CD4-positive, alpha-beta memory T cell (primary cell): ENCODE data around the gene RAPGEF4. TPM values are rescaled to one million over a fixed set of nuclear protein-coding genes. Genes with fewer than 3 reads are reported as not detected.

ENCODE experiments used
- CTCF ChIA-PET: fragments of 350-600 bp; sonication (Branson Sonifier 250); formaldehyde crosslinking; loops from one replicate; lab custom pipeline; 2021; ENCODE audit warnings: inconsistent platforms; ENCODE audit not compliant: partially characterized antibody; lab: Charles Lee
- POLR2A ChIA-PET: fragments of 350-600 bp; sonication (Branson Sonifier 250); formaldehyde crosslinking; loops from one replicate; lab custom pipeline; 2021; ENCODE audit not compliant: partially characterized antibody; lab: Charles Lee
- DNase-seq, 5 donors: peaks; one replicate each; pipeline versions ENCODE4 v3.0.0 to v3.0.0-alpha.2; 2020 to 2022; ENCODE audit warnings: mixed read lengths in 1 of 5
- H3K27ac ChIP-seq: one replicate; pipeline ENCODE4 v1.7.0; 2013; ENCODE audit warnings: low read depth, low read length
- H3K27me3 ChIP-seq: 2 replicates; pipeline ENCODE4 v1.7.0; 2013; ENCODE audit warnings: mild to moderate bottlenecking, low read length, moderate library complexity; ENCODE audit not compliant: insufficient read depth
- H3K36me3 ChIP-seq: 2 replicates; pipeline ENCODE4 v1.7.0; 2013; ENCODE audit warnings: mild to moderate bottlenecking, low read length, moderate library complexity; ENCODE audit not compliant: insufficient read depth
- H3K4me1 ChIP-seq: 2 replicates; pipeline ENCODE4 v1.7.0; 2013; ENCODE audit warnings: mild to moderate bottlenecking, low read length, moderate library complexity; ENCODE audit not compliant: insufficient read depth
- H3K4me3 ChIP-seq, 2 donors: one replicate each; pipeline ENCODE4 v1.7.0; 2013; ENCODE audit warnings: low read length in 2 of 2, mild to moderate bottlenecking in 1 of 2
- H3K9me3 ChIP-seq, 2 donors: one replicate each; pipeline ENCODE4 v1.7.0; 2013; ENCODE audit warnings: low read length in 2 of 2, control low read depth in 1 of 2; ENCODE audit not compliant: control insufficient read depth in 1 of 2
- H3K27ac Mint-ChIP-seq, 7 donors: one replicate each; pipeline ENCODE4 v1.8.0; 2020 to 2021; ENCODE audit warnings: mixed read lengths in 7 of 7, mild to moderate bottlenecking in 6 of 7, inconsistent platforms in 3 of 7, moderate library complexity in 3 of 7
- H3K27me3 Mint-ChIP-seq, 2 donors: one replicate each; pipeline ENCODE4 v1.8.0; 2020 to 2021; ENCODE audit warnings: mixed read lengths in 2 of 2
- H3K36me3 Mint-ChIP-seq, 2 donors: one replicate each; pipeline ENCODE4 v1.8.0; 2020 to 2021; ENCODE audit warnings: mixed read lengths in 2 of 2, inconsistent platforms in 1 of 2, mild to moderate bottlenecking in 1 of 2
- H3K4me1 Mint-ChIP-seq, 4 donors: one replicate each; pipeline ENCODE4 v1.8.0; 2020 to 2021; ENCODE audit warnings: mixed read lengths in 4 of 4, mild to moderate bottlenecking in 1 of 4
- H3K4me3 Mint-ChIP-seq, 8 donors: one replicate each; pipeline ENCODE4 v1.8.0; 2020 to 2021; ENCODE audit warnings: mixed read lengths in 8 of 8, mild to moderate bottlenecking in 7 of 8, moderate library complexity in 6 of 8, inconsistent platforms in 3 of 8
- H3K9me3 Mint-ChIP-seq, 8 donors: one replicate each; pipeline ENCODE4 v1.8.0; 2020 to 2021; ENCODE audit warnings: mixed read lengths in 8 of 8, mild to moderate bottlenecking in 5 of 8, inconsistent platforms in 3 of 8, moderate library complexity in 1 of 8
- intact Hi-C: fragments of 100-400 bp; cut with micrococcal nuclease; formaldehyde crosslinking; loops from one replicate; pipeline ENCODE4 v1.15.1; 2023
- polyA plus RNA-seq, 2 donors: library from polyadenylated mRNA; unstranded; fragments of 300-500 nt; fragmentation: Illumina TruSeq; gene quantifications; one replicate each; pipeline ENCODE4 v1.2.3, GENCODE V29; 2021
- total RNA-seq, 2 experiments: library from RNA; stranded (reverse); gene quantifications; one replicate each; pipeline ENCODE4 v1.2.3, GENCODE V29; 2021

RAPGEF4 gene
- total and polyA plus RNA-seq, 4 experiments from 2014 or later, result not detected

- peaks cover 2 to 7% of the 10 kb centered on the region in 2 donors for H3K27me3 Mint-ChIP-seq
- Histone ChIP-seq H3K9me3 (no peaks in the 10 kb centered on the region), H3K36me3 (no peaks in the 10 kb centered on the region), H3K4me3 (no peak overlapping the region), H3K4me1 (no peaks in the 10 kb centered on the region), H3K27me3 (no peaks in the 10 kb centered on the region), H3K27ac (no peak overlapping the region)
- ChIA-PET POLR2A (no interaction called here), CTCF (interaction anchor here (3.4 kb wide), 1 partner anchor 124 kb away, joined by 21 read pairs; no protein-coding TSS in a partner anchor)
- no peaks in the 10 kb centered on the region for H3K4me1 Mint-ChIP-seq
- no peak overlapping the region for H3K4me3 Mint-ChIP-seq
- intact Hi-C loops, result loop anchor here (10.0 kb wide), 1 partner anchor 1537 kb away; no protein-coding TSS in a partner anchor
- H3K27ac Mint-ChIP-seq, result no peak overlapping the region
- no peaks in the 10 kb centered on the region for H3K36me3 Mint-ChIP-seq
- no peak for DNase-seq
- peaks cover 0 to 12% (median 6%) of the 10 kb centered on the region in 8 donors for H3K9me3 Mint-ChIP-seq
Measured at GRCh38 chr2:172808156-172808555, 72.5 kb downstream of the RAPGEF4 start.

GRCh38 chr2:172811027-172811426, 75.4 kb downstream of the RAPGEF4 start:
- no peak overlapping the region for H3K4me3 Mint-ChIP-seq
- H3K9me3 ChIP-seq, result no peaks in the 10 kb centered on the region
- no peak overlapping the region for H3K27ac Mint-ChIP-seq
- no peaks in the 10 kb centered on the region for H3K36me3 Mint-ChIP-seq
- no peaks in the 10 kb centered on the region for H3K27me3 ChIP-seq
- CTCF ChIA-PET, result no interaction called here
- intact Hi-C loops, result no loop called here
- H3K27me3 Mint-ChIP-seq, result peaks cover 4 to 9% of the 10 kb centered on the region in 2 donors
- no peak for DNase-seq
- no peak overlapping the region for H3K4me3 ChIP-seq
- H3K4me1 Mint-ChIP-seq, result no peaks in the 10 kb centered on the region
- no peaks in the 10 kb centered on the region for H3K9me3 Mint-ChIP-seq
- H3K4me1 ChIP-seq, result no peaks in the 10 kb centered on the region
- POLR2A ChIA-PET, result no interaction called here
- no peaks in the 10 kb centered on the region for H3K36me3 ChIP-seq
- H3K27ac ChIP-seq, result no peak overlapping the region

- Mint-ChIP-seq H3K36me3 (no peaks in the 10 kb centered on the region), H3K4me3 (no peak overlapping the region), H3K27ac (no peak overlapping the region), H3K9me3 (no peaks in the 10 kb centered on the region), H3K27me3 (peaks cover 6 to 11% of the 10 kb centered on the region in 2 donors), H3K4me1 (no peaks in the 10 kb centered on the region)
- Histone ChIP-seq H3K27ac (no peak overlapping the region), H3K9me3 (no peaks in the 10 kb centered on the region), H3K4me3 (no peak overlapping the region), H3K27me3 (no peaks in the 10 kb centered on the region), H3K36me3 (no peaks in the 10 kb centered on the region), H3K4me1 (no peaks in the 10 kb centered on the region)
- POLR2A ChIA-PET, result no interaction called here
- DNase-seq, result no peak
- intact Hi-C loops, result no loop called here
- CTCF ChIA-PET, result no interaction called here
Measured at GRCh38 chr2:172812158-172812744, 76.6 kb downstream of the RAPGEF4 start.

GRCh38 chr2:172813314-172813888, 77.8 kb downstream of the RAPGEF4 start:
- no peaks in the 10 kb centered on the region for H3K36me3 ChIP-seq
- no peaks in the 10 kb centered on the region for H3K4me1 Mint-ChIP-seq
- H3K4me3 ChIP-seq, result no peak overlapping the region
- no peaks in the 10 kb centered on the region for H3K4me1 ChIP-seq
- intact Hi-C loops, result no loop called here
- no peak overlapping the region for H3K27ac Mint-ChIP-seq
- no peak overlapping the region for H3K27ac ChIP-seq
- no peak overlapping the region for H3K4me3 Mint-ChIP-seq
- H3K9me3 Mint-ChIP-seq, result no peaks in the 10 kb centered on the region
- DNase-seq, result no peak
- H3K27me3 Mint-ChIP-seq, result peaks cover 7 to 11% of the 10 kb centered on the region in 2 donors
- H3K9me3 ChIP-seq, result no peaks in the 10 kb centered on the region
- ChIA-PET POLR2A (no interaction called here), CTCF (interaction anchor here (1.0 kb wide), 1 partner anchor 119 kb away, joined by 3 read pairs; no protein-coding TSS in a partner anchor)
- H3K27me3 ChIP-seq, result no peaks in the 10 kb centered on the region
- H3K36me3 Mint-ChIP-seq, result no peaks in the 10 kb centered on the region

- Histone ChIP-seq H3K9me3 (no peaks in the 10 kb centered on the region), H3K4me1 (no peaks in the 10 kb centered on the region), H3K36me3 (no peaks in the 10 kb centered on the region), H3K27me3 (no peaks in the 10 kb centered on the region), H3K27ac (no peak overlapping the region), H3K4me3 (no peak overlapping the region)
- Mint-ChIP-seq H3K4me1 (no peaks in the 10 kb centered on the region), H3K36me3 (no peaks in the 10 kb centered on the region), H3K4me3 (no peak overlapping the region), H3K27me3 (peaks cover 4 to 7% of the 10 kb centered on the region in 2 donors), H3K27ac (no peak overlapping the region), H3K9me3 (no peaks in the 10 kb centered on the region)
- no peak for DNase-seq
- ChIA-PET CTCF (no interaction called here), POLR2A (no interaction called here)
- intact Hi-C loops, result no loop called here
Measured at GRCh38 chr2:172817411-172817810, 81.8 kb downstream of the RAPGEF4 start.

GRCh38 chr2:172819943-172820342, 84.3 kb downstream of the RAPGEF4 start:
- intact Hi-C loops, result no loop called here
- Mint-ChIP-seq H3K4me1 (no peaks in the 10 kb centered on the region), H3K27ac (no peak overlapping the region), H3K9me3 (no peaks in the 10 kb centered on the region), H3K4me3 (no peak overlapping the region), H3K27me3 (peaks cover 4 to 8% of the 10 kb centered on the region in 2 donors), H3K36me3 (no peaks in the 10 kb centered on the region)
- no peaks in the 10 kb centered on the region for H3K27me3 ChIP-seq
- ChIA-PET CTCF (no interaction called here), POLR2A (no interaction called here)
- DNase-seq, result no peak
- H3K27ac ChIP-seq, result no peak overlapping the region
- H3K9me3 ChIP-seq, result no peaks in the 10 kb centered on the region
- H3K36me3 ChIP-seq, result no peaks in the 10 kb centered on the region
- H3K4me3 ChIP-seq, result no peak overlapping the region
- no peaks in the 10 kb centered on the region for H3K4me1 ChIP-seq

GRCh38 chr2:172821370-172822338, 86.0 kb downstream of the RAPGEF4 start:
- Mint-ChIP-seq H3K4me1 (no peaks in the 10 kb centered on the region), H3K4me3 (no peak overlapping the region), H3K9me3 (no peaks in the 10 kb centered on the region), H3K27ac (no peak overlapping the region), H3K36me3 (no peaks in the 10 kb centered on the region), H3K27me3 (peaks cover 3 to 8% of the 10 kb centered on the region in 2 donors)
- Histone ChIP-seq H3K36me3 (no peaks in the 10 kb centered on the region), H3K4me1 (no peaks in the 10 kb centered on the region), H3K4me3 (no peak overlapping the region), H3K27me3 (no peaks in the 10 kb centered on the region), H3K9me3 (no peaks in the 10 kb centered on the region), H3K27ac (no peak overlapping the region)
- intact Hi-C loops, result no loop called here
- ChIA-PET POLR2A (no interaction called here), CTCF (no interaction called here)
- DNase-seq, result no peak
